OCI-LY3 (cell line): Measurements from ENCODE around the gene ANKK1.

Experiments
- H2AFZ ChIP-seq: fragments of 200-600, 300-600 bp; shearing (Covaris generic); 2 replicates; pipeline ENCODE4 v1.6.0; 2014; ENCODE audit warnings: antibody characterized with exemption, low read depth, low read length
- H3K27ac ChIP-seq: fragments of 200-600, 300-600 bp; sonication (generic); 2 replicates; pipeline ENCODE4 v1.5.1; 2014; ENCODE audit warnings: mild to moderate bottlenecking, low read length, moderate library complexity, mixed read lengths
- H3K27me3 ChIP-seq: fragments of 200-600, 300-600 bp; sonication (generic); 2 replicates; pipeline ENCODE4 v1.6.1; 2014; ENCODE audit warnings: low read depth, low read length, mixed read lengths
- H3K36me3 ChIP-seq: fragments of 200-600, 300-600 bp; sonication (generic); replicated peaks from 2 replicates; pipeline ENCODE3; 2014; ENCODE audit warnings: low read depth, low read length, mixed read lengths
- H3K4me1 ChIP-seq: fragments of 300-600, 200-600 bp; sonication (generic); 2 replicates; pipeline ENCODE4 v1.6.1; 2014; ENCODE audit warnings: low read length, mixed read lengths
- H3K4me2 ChIP-seq: fragments of 200-600, 300-600 bp; sonication (generic); 2 replicates; pipeline ENCODE4 v1.6.1; 2014; ENCODE audit warnings: low read length, mixed read lengths
- H3K4me3 ChIP-seq: fragments of 300-600, 200-600 bp; sonication (generic); 2 replicates; pipeline ENCODE4 v1.5.1; 2014; ENCODE audit warnings: antibody characterized with exemption, mild to moderate bottlenecking, low read length, moderate library complexity
- H3K79me2 ChIP-seq: fragments of 300-600, 200-600 bp; shearing (Covaris generic); 2 replicates; pipeline ENCODE4 v1.6.1; 2014; ENCODE audit warnings: mild to moderate bottlenecking, low read length, mixed read lengths
- H3K9ac ChIP-seq: fragments of 300-600, 200-600 bp; shearing (Covaris generic); 2 replicates; pipeline ENCODE4 v1.6.0; 2014; ENCODE audit warnings: mild to moderate bottlenecking, low read length, moderate library complexity
- H3K9me3 ChIP-seq: fragments of 200-600, 300-600 bp; shearing (Covaris generic); 2 replicates; pipeline ENCODE4 v1.6.1; 2014; ENCODE audit warnings: low read length, mixed read lengths; ENCODE audit not compliant: insufficient read depth
- H4K20me1 ChIP-seq: fragments of 200-600, 300-600 bp; sonication (generic); 2 replicates; pipeline ENCODE4 v1.6.1; 2016; ENCODE audit warnings: low read length, mixed read lengths; ENCODE audit not compliant: insufficient read depth
- CTCF ChIP-seq: fragments of 200-600, 300-600 bp; sonication (generic); IDR thresholded peaks from 2 replicates; pipeline ENCODE4 v1.5.1; 2014; ENCODE audit warnings: antibody characterized with exemption, low read length, low read depth
- EZH2phosphoT487 ChIP-seq: fragments of 200-600 bp; shearing (Covaris generic); IDR thresholded peaks from 2 replicates; pipeline ENCODE4 v1.6.1; 2018; ENCODE audit warnings: antibody characterized with exemption, mixed run types, low read depth

The ANKK1 gene

GRCh38 chr11:113341388-113342165 lies 46.0 kb upstream of the ANKK1 start:
- no peaks in the 10 kb centered on the region for H3K27me3 ChIP-seq
- no peak overlapping the region for H3K27ac ChIP-seq
- H4K20me1 ChIP-seq = no peaks in the 10 kb centered on the region
- no peak overlapping the region for H3K4me3 ChIP-seq
- H2AFZ ChIP-seq = no peak overlapping the region
- TF ChIP-seq CTCF (no peak), EZH2phosphoT487 (no peak)
- H3K4me2 ChIP-seq = no peak overlapping the region
- no peaks in the 10 kb centered on the region for H3K79me2 ChIP-seq
- H3K9me3 ChIP-seq = no peaks in the 10 kb centered on the region
- H3K4me1 ChIP-seq = no peaks in the 10 kb centered on the region
- H3K36me3 ChIP-seq = no peaks in the 10 kb centered on the region
- no peak overlapping the region for H3K9ac ChIP-seq

GRCh38 chr11:113345978-113346377 lies 41.6 kb upstream of the ANKK1 start:
- Histone ChIP-seq H3K4me3 (no peak overlapping the region), H3K9me3 (no peaks in the 10 kb centered on the region), H3K79me2 (no peaks in the 10 kb centered on the region), H3K36me3 (no peaks in the 10 kb centered on the region), H2AFZ (no peak overlapping the region), H3K4me2 (no peak overlapping the region), H3K9ac (no peak overlapping the region), H4K20me1 (no peaks in the 10 kb centered on the region), H3K27ac (no peak overlapping the region), H3K4me1 (no peaks in the 10 kb centered on the region), H3K27me3 (no peaks in the 10 kb centered on the region)
- TF ChIP-seq EZH2phosphoT487 (no peak), CTCF (no peak)

GRCh38 chr11:113349528-113349927 lies 38.1 kb upstream of the ANKK1 start:
- Histone ChIP-seq H3K9ac (no peak overlapping the region), H3K4me3 (no peak overlapping the region), H3K27ac (no peak overlapping the region), H3K4me1 (no peaks in the 10 kb centered on the region), H3K27me3 (no peaks in the 10 kb centered on the region), H3K4me2 (no peak overlapping the region), H4K20me1 (no peaks in the 10 kb centered on the region), H2AFZ (no peak overlapping the region), H3K36me3 (no peaks in the 10 kb centered on the region), H3K79me2 (no peaks in the 10 kb centered on the region), H3K9me3 (no peaks in the 10 kb centered on the region)
- TF ChIP-seq CTCF (no peak), EZH2phosphoT487 (no peak)

GRCh38 chr11:113350336-113351067 lies 37.1 kb upstream of the ANKK1 start:
- no peak overlapping the region for H3K4me3 ChIP-seq
- no peak overlapping the region for H2AFZ ChIP-seq
- no peaks in the 10 kb centered on the region for H3K79me2 ChIP-seq
- H3K27ac ChIP-seq = no peak overlapping the region
- H3K4me2 ChIP-seq = no peak overlapping the region
- no peaks in the 10 kb centered on the region for H3K36me3 ChIP-seq
- H3K4me1 ChIP-seq = no peaks in the 10 kb centered on the region
- H3K9me3 ChIP-seq = no peaks in the 10 kb centered on the region
- no peaks in the 10 kb centered on the region for H3K27me3 ChIP-seq
- TF ChIP-seq EZH2phosphoT487 = no peak
- no peak for TF ChIP-seq CTCF
- H4K20me1 ChIP-seq = no peaks in the 10 kb centered on the region
- H3K9ac ChIP-seq = no peak overlapping the region
